C4-2B (cell line): ENCODE results near the gene ELMO1.

Source experiments
- H3K27ac ChIP-seq: fragments of 450-650 bp; 2 replicates; pipeline ENCODE4 v1.5.1; 2017
- ZFX ChIP-seq: fragments of 450-650 bp; IDR thresholded peaks from 2 replicates; pipeline ENCODE4 v1.6.1; 2017
- TF ChIP-seq, protein P1 (sequence below): fragments of 450-650 bp; conservative IDR thresholded peaks from 2 replicates; pipeline ENCODE4 v1.5.1; 2017; ENCODE audit warnings: mild to moderate bottlenecking

Gene ELMO1

DNA sequence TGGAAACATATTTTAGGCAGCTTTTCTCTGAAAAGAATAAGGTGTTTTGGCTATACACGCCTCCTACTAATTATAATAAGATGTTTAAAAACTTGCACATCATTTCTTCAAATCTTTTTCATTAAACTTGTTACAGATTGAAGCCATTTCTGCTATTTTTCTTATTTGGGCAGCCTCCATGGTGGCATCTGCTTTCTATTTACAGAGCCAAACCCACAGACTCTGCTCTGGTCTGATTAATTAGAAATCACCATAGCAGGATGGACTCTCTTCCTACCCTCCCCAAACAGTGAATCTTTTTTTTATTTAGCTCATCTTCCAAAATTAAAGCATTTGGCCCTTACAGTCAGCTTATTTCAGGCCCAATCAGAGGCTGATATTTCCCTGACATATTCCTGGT is 638.6 kb downstream of the ELMO1 start:
- TF ChIP-seq ZFX = no peak
- TF ChIP-seq, protein P1, sequence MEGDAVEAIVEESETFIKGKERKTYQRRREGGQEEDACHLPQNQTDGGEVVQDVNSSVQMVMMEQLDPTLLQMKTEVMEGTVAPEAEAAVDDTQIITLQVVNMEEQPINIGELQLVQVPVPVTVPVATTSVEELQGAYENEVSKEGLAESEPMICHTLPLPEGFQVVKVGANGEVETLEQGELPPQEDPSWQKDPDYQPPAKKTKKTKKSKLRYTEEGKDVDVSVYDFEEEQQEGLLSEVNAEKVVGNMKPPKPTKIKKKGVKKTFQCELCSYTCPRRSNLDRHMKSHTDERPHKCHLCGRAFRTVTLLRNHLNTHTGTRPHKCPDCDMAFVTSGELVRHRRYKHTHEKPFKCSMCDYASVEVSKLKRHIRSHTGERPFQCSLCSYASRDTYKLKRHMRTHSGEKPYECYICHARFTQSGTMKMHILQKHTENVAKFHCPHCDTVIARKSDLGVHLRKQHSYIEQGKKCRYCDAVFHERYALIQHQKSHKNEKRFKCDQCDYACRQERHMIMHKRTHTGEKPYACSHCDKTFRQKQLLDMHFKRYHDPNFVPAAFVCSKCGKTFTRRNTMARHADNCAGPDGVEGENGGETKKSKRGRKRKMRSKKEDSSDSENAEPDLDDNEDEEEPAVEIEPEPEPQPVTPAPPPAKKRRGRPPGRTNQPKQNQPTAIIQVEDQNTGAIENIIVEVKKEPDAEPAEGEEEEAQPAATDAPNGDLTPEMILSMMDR = no peak
- H3K27ac ChIP-seq = no peak overlapping the region

DNA sequence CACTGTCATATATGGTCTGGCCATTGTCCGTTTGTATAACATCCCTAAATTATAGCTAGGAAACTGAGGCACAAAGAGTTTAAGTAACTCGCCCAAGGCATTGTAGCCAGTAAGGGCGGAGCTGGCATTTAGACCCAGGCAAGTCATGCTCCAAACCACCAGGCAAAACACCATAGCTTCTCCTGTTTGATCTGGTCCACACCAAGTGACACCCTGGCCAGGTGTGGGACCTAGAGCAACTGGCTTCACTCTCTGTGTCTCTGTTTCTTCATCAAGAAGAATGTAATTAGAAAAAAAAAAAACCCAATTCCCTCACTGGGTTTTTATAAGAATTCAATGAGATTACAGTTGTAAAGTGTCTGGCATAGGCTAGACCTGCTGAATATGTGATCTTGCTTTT is 639.2 kb downstream of the ELMO1 start:
- H3K27ac ChIP-seq = no peak overlapping the region
- TF ChIP-seq ZFX = no peak
- TF ChIP-seq, protein P1 = no peak

DNA sequence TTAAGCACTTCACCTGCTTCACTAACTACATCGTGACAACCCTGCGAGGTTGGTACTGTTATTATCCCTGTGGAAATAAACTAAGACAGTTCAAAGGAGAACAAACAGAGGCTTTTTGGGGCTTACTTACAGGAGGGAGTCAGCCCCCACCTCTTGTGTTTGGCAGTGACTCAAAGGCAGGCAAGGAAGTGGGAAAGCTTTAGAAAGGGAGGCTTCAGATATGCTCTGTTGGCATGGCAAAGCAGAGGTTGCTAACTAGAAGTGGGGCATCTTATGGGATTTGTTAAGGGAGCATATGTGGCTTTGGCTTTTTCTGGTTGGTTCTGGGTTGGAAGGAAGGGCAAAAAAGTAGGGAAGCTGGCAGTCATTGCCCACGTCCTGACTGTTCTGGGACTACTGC is 639.6 kb downstream of the ELMO1 start:
- TF ChIP-seq ZFX = no peak
- TF ChIP-seq, protein P1 = no peak
- H3K27ac ChIP-seq = no peak overlapping the region

DNA sequence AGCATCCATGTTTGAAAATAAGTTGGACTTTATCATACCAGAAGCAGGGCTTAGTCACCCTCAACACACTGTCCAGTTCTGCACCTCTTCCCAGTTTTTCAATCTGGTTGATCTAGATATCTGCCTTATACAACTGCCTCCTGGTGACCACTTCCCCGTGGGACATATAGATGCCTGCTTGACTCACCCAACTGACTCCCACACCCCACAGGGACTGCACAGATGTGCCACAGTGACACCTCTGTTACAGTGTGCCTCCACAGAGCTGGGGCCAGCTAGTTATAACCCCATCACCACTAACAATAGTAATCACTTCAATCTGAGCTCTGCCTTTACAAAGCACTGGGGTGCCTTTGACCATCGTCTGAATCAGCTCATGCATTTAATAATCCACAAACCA is 641.8 kb downstream of the ELMO1 start:
- H3K27ac ChIP-seq = no peak overlapping the region
- TF ChIP-seq, protein P1 = no peak
- TF ChIP-seq ZFX = no peak
